Neural cell (in vitro differentiated cells): ENCODE data around the gene TMEM171. TPM values are rescaled to one million over a fixed set of nuclear protein-coding genes. Genes with fewer than 3 reads are reported as not detected.

ENCODE experiments used
- H2AFZ ChIP-seq: fragments of 200-600, 300-800 bp; sonication (generic), shearing (Covaris generic); 2 replicates; pipeline ENCODE4 v1.6.0; 2014; ENCODE audit warnings: low read depth, mild to moderate bottlenecking, antibody characterized with exemption, low read length, moderate library complexity
- H3F3A ChIP-seq: fragments of 200-600 bp; shearing (Covaris generic); 2 replicates; pipeline ENCODE4 v1.6.1; 2016; ENCODE audit warnings: mild to moderate bottlenecking, moderate library complexity, mixed read lengths, antibody characterized with exemption, low read length; ENCODE audit not compliant: insufficient read depth, poor library complexity, severe bottlenecking
- H3K27ac ChIP-seq: fragments of 200-600, 300-800 bp; sonication (generic), shearing (Covaris generic); 2 replicates; pipeline ENCODE4 v1.5.1; 2014; ENCODE audit warnings: mild to moderate bottlenecking, low read length, moderate library complexity
- H3K27me3 ChIP-seq: fragments of 300-800, 200-600 bp; sonication (generic), shearing (Covaris generic); 2 replicates; pipeline ENCODE4 v1.6.0; 2014; ENCODE audit warnings: mild to moderate bottlenecking, low read depth, low read length, moderate library complexity; ENCODE audit not compliant: insufficient read depth
- H3K36me3 ChIP-seq: fragments of 300-800, 200-600 bp; sonication (generic), shearing (Covaris generic); 2 replicates; pipeline ENCODE4 v1.5.1; 2014; ENCODE audit warnings: mild to moderate bottlenecking, antibody characterized with exemption, low read length, moderate library complexity; ENCODE audit not compliant: insufficient read depth
- H3K4me2 ChIP-seq: fragments of 300-800, 200-600 bp; sonication (generic), shearing (Covaris generic); 2 replicates; pipeline ENCODE4 v1.6.0; 2014; ENCODE audit warnings: mild to moderate bottlenecking, low read length
- H3K4me3 ChIP-seq: fragments of 300-800, 200-600 bp; sonication (generic), shearing (Covaris generic); 2 replicates; pipeline ENCODE4 v1.5.1; 2014; ENCODE audit warnings: mild to moderate bottlenecking, low read length, moderate library complexity
- H3K79me2 ChIP-seq: fragments of 200-600 bp; shearing (Covaris generic); replicated peaks from 2 replicates; pipeline ENCODE4 v1.6.0; 2014; ENCODE audit warnings: mild to moderate bottlenecking, low read length, moderate library complexity; ENCODE audit not compliant: insufficient read depth
- H3K9ac ChIP-seq: fragments of 300-800, 200-600 bp; sonication (generic), shearing (Covaris generic); 2 replicates; pipeline ENCODE4 v1.6.1; 2016; ENCODE audit warnings: mild to moderate bottlenecking, low read length, mixed read lengths
- H3K9me2 ChIP-seq: fragments of 200-600 bp; shearing (Covaris generic); 2 replicates; pipeline ENCODE4 v1.6.1; 2016; ENCODE audit warnings: mild to moderate bottlenecking, low read length, mixed read lengths; ENCODE audit not compliant: insufficient read depth
- H3K9me3 ChIP-seq: fragments of 200-600, 300-800 bp; sonication (generic), shearing (Covaris generic); 2 replicates; pipeline ENCODE4 v1.6.1; 2016; ENCODE audit warnings: mild to moderate bottlenecking, mixed run types, low read length, moderate library complexity, mixed read lengths
- H4K20me1 ChIP-seq: fragments of 200-600 bp; shearing (Covaris generic); 2 replicates; pipeline ENCODE4 v1.6.1; 2016; ENCODE audit warnings: mild to moderate bottlenecking, mixed run types; ENCODE audit not compliant: insufficient read depth
- CTCF ChIP-seq: fragments of 450-650 bp; IDR thresholded peaks from 2 replicates; pipeline ENCODE4 v1.5.1; 2014; ENCODE audit warnings: antibody characterized with exemption, mild to moderate bottlenecking, moderate library complexity; ENCODE audit not compliant: poor library complexity, severe bottlenecking
- EP300 ChIP-seq: fragments of 450-650 bp; conservative IDR thresholded peaks from 2 replicates; pipeline ENCODE4 v1.6.1; 2014; ENCODE audit warnings: antibody characterized with exemption, mild to moderate bottlenecking, moderate library complexity; ENCODE audit not compliant: poor library complexity, severe bottlenecking
- EZH2 ChIP-seq: fragments of 200-600, 300-800 bp; shearing (Covaris generic), sonication (generic); IDR thresholded peaks from 2 replicates; pipeline ENCODE4 v1.6.1; 2014; ENCODE audit warnings: antibody characterized with exemption, low read length, borderline replicate concordance, mild to moderate bottlenecking; ENCODE audit not compliant: insufficient read depth, poor library complexity, severe bottlenecking
- POLR2AphosphoS5 ChIP-seq: IDR thresholded peaks from 2 replicates; pipeline ENCODE4 v1.6.1; 2012
- RAD21 ChIP-seq: fragments of 450-650 bp; conservative IDR thresholded peaks from 2 replicates; pipeline ENCODE4 v1.6.1; 2014; ENCODE audit warnings: antibody characterized with exemption, mild to moderate bottlenecking, moderate library complexity
- REST ChIP-seq: IDR thresholded peaks from 2 replicates; pipeline ENCODE4 v1.6.1; 2012; ENCODE audit warnings: borderline replicate concordance
- TAF1 ChIP-seq: IDR thresholded peaks from 2 replicates; pipeline ENCODE4 v1.6.1; 2012; ENCODE audit warnings: low read depth
- polyA plus RNA-seq: library from polyadenylated mRNA; depleted of rRNA; stranded (reverse); fragments of >200 nt; gene quantifications from 2 replicates; pipeline ENCODE4 v1.2.3, GENCODE V29; 2014

TMEM171 gene
- polyA plus RNA-seq, 1 donor from 2014 or later, result not detected

GRCh38 chr5:73106335-73106734 lies 14.0 kb upstream of the TMEM171 start:
- Histone ChIP-seq H3K27ac (no peak overlapping the region), H4K20me1 (no peaks in the 10 kb centered on the region), H3K9ac (no peak overlapping the region), H3K79me2 (no peaks in the 10 kb centered on the region), H3K27me3 (no peaks in the 10 kb centered on the region), H2AFZ (no peak overlapping the region), H3K4me3 (no peak overlapping the region), H3F3A (no peaks in the 10 kb centered on the region), H3K36me3 (no peaks in the 10 kb centered on the region), H3K9me2 (no peaks in the 10 kb centered on the region), H3K4me2 (no peak overlapping the region), H3K9me3 (peaks cover 6% of the 10 kb centered on the region)
- no peak for TF ChIP-seq REST
- no peak for TF ChIP-seq POLR2AphosphoS5
- no peak for TF ChIP-seq CTCF
- no peak for TF ChIP-seq EZH2
- no peak for TF ChIP-seq EP300
- no peak for TF ChIP-seq RAD21

GRCh38 chr5:73110190-73110589 lies 10.2 kb upstream of the TMEM171 start:
- Histone ChIP-seq H2AFZ (no peak overlapping the region), H3K9me3 (peaks cover 6% of the 10 kb centered on the region), H3K9ac (no peak overlapping the region), H3K79me2 (no peaks in the 10 kb centered on the region), H3F3A (no peaks in the 10 kb centered on the region), H3K36me3 (no peaks in the 10 kb centered on the region), H3K27ac (no peak overlapping the region), H3K9me2 (no peaks in the 10 kb centered on the region), H4K20me1 (no peaks in the 10 kb centered on the region), H3K4me2 (no peak overlapping the region), H3K4me3 (no peak overlapping the region), H3K27me3 (no peaks in the 10 kb centered on the region)
- no peak for TF ChIP-seq TAF1
- TF ChIP-seq REST, result no peak
